GM12801 (cell line): ENCODE data around the gene BOD1.

ENCODE experiments used
- TF ChIP-seq, protein P1 (sequence below): IDR thresholded peaks from one replicate; pipeline ENCODE4 v1.5.1; 2011; ENCODE audit warnings: control low read depth; ENCODE audit not compliant: insufficient read length; ENCODE audit errors: extremely low read depth

Gene BOD1

DNA sequence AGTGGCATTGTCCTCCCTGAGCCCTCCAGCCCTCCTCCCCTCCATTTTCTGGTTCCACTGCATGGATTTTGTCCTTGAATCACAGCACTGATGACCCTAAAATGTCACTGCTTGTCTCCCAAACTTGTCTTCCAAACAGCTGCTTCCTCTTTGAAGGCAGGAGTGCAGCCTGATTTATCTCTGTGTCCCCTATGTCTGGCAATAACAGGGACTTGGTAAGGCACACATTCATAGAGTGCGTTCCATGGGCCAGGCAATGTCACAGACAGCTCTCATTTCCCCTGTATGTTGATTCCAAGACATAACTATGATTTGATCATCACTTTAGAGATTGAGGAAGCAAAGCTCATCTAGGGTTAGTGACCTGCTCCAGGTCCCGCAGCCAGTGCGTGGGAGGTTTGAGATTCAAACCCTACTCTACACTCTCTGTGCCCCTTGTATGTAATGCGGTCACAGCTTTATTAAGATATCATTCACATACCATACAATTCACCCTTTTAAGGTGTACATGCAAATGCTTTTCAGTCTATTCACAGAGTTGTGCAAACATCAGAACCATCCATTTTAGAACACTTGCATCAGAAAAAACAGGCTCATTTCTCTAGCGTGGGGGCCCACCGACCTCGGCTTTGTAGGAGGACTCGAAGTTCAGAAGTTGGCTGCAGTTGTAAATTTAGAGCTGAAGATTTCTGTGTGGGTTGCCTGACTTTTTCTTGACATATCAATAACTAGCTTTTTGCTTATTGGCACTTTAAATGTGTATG, 28.4 kb upstream of the BOD1 start:
- TF ChIP-seq, protein P1, sequence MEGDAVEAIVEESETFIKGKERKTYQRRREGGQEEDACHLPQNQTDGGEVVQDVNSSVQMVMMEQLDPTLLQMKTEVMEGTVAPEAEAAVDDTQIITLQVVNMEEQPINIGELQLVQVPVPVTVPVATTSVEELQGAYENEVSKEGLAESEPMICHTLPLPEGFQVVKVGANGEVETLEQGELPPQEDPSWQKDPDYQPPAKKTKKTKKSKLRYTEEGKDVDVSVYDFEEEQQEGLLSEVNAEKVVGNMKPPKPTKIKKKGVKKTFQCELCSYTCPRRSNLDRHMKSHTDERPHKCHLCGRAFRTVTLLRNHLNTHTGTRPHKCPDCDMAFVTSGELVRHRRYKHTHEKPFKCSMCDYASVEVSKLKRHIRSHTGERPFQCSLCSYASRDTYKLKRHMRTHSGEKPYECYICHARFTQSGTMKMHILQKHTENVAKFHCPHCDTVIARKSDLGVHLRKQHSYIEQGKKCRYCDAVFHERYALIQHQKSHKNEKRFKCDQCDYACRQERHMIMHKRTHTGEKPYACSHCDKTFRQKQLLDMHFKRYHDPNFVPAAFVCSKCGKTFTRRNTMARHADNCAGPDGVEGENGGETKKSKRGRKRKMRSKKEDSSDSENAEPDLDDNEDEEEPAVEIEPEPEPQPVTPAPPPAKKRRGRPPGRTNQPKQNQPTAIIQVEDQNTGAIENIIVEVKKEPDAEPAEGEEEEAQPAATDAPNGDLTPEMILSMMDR = no peak

DNA sequence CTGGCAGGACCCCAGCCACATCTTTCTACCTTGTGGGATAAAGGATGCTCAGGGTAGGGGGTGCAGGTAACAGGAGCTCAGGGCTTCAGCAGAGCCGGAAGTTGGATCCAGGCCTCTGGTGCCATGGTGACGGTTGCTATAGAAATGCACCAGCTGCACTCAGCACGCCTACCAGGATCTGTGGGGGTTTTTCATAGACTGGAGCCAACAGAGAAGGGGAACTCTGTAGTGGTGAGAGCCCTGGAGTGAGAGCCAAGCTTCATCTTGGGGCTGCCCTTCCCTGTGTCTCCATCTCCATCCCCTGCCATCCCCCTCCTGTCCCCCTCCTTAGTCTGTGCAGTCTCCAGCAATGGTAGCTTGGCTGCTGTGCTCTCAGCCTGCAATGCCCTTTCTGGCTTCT, 27.5 kb upstream of the BOD1 start:
- TF ChIP-seq, protein P1 = no peak

- TF ChIP-seq, protein P1 = no peak
These were observed 26.5 kb upstream of the BOD1 start for GRCh38 chr5:173642895-173643481.

- TF ChIP-seq, protein P1 = no peak
These were observed 25.9 kb upstream of the BOD1 start for GRCh38 chr5:173642191-173642816.

DNA sequence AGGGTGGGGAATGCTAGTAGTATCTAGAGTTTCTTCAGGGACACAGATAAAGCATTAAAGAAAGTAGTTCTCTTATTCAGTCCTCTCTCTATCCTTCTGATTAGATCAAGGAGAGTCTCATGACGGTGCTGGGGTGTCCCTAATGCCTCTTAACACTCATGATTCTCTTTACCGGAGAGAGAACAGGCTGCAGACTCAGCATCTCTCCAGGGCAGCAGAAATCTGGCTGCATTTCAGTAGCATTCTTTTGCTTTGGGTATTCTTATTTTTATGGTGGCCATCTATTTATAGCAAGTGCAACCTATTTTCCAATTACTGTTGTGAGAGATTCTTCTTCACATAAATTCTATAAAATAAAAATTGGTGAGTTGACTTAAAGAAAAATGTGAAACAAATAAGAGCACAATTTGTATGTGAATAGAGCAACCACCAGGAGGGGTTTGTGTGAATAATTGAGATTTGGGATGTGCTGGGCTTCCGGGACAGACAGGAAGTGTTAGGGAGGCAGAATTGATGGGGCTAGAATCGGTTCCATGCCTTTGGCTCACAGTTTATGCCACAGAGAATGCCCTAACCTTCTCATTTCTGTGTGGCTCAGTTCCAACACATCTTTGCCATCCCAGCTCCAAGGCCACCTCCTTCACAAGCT, 23.8 kb upstream of the BOD1 start:
- TF ChIP-seq, protein P1 = no peak

GRCh38 chr5:173638126-173639040, 21.9 kb upstream of the BOD1 start:
- TF ChIP-seq, protein P1 = no peak
